ENCODE data around the gene ATP5PB.

DNA sequence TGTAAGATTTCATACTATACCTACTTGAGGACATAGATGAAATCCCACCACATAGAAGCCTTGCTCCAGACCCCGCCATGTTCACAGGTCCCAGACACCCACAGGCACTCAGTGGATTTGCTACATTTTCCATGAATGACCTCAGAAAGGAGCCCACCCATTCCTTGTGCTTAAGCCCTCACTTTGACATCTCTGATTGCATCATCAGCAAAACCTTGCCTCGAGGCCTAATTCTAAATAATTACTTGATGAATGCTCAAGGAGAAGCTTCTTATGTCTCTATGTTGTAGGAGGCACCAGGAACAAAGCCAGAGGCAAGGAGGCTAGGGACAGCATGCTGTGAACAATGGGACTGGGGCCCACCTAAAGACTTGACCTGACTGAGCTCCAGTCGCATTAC is 33.8 kb upstream of the ATP5PB start:
- TF ChIP-seq, protein P1, sequence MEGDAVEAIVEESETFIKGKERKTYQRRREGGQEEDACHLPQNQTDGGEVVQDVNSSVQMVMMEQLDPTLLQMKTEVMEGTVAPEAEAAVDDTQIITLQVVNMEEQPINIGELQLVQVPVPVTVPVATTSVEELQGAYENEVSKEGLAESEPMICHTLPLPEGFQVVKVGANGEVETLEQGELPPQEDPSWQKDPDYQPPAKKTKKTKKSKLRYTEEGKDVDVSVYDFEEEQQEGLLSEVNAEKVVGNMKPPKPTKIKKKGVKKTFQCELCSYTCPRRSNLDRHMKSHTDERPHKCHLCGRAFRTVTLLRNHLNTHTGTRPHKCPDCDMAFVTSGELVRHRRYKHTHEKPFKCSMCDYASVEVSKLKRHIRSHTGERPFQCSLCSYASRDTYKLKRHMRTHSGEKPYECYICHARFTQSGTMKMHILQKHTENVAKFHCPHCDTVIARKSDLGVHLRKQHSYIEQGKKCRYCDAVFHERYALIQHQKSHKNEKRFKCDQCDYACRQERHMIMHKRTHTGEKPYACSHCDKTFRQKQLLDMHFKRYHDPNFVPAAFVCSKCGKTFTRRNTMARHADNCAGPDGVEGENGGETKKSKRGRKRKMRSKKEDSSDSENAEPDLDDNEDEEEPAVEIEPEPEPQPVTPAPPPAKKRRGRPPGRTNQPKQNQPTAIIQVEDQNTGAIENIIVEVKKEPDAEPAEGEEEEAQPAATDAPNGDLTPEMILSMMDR (conservative IDR thresholded peaks at IDR 0.05): no peak
- no peak for TF ChIP-seq ZFX (IDR thresholded peaks at IDR 0.05)

Data from C4-2B (cell line).